MV-4-11 (cell line): ENCODE results near the gene RHOJ.

Experiments used
- DNase-seq: peaks from one replicate; lab custom pipeline; 2025; lab: John Stamatoyannopoulos, UW

Gene RHOJ

GRCh38 chr14:63205866-63206265 is 1.6 kb downstream of the RHOJ start:
- DNase-seq, result no peak

GRCh38 chr14:63209160-63209559 is 4.9 kb downstream of the RHOJ start:
- no peak for DNase-seq

GRCh38 chr14:63210812-63211211 is 6.6 kb downstream of the RHOJ start:
- no peak for DNase-seq

- no peak for DNase-seq
These were observed 8.0 kb downstream of the RHOJ start for GRCh38 chr14:63212209-63212608.

DNA sequence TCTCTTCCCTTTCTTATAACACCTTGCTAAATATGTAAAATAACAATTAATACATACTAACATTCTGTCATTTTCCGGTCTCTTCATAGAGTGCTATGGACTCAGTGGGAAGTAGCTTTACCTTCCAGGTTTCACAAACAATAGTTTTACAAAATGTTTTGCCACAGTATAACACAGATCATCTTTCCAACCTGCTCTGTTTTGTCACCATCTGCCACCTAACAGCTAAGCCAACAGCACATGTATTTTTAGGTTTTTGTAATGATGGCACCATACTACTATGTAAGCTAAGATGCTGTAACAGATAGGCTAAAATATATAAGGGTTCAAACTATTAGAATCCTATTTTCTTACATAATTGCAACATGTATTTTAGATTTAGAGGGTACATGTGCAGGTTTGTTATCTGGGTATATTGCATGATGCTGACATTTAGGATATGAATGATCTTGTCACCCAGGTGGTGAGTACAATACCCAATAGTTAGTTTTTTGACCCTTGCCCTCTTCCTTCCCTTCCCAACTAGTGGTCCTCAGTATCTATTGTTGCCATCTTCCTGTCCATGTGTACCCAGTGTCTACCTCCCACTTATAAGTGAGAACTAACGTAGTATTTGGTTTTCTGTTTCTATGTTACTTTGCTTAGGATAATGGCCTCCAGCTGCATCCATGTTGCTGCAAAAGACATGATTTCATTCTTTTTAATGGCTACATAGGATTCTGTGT is 8.7 kb downstream of the RHOJ start:
- no peak for DNase-seq

DNA sequence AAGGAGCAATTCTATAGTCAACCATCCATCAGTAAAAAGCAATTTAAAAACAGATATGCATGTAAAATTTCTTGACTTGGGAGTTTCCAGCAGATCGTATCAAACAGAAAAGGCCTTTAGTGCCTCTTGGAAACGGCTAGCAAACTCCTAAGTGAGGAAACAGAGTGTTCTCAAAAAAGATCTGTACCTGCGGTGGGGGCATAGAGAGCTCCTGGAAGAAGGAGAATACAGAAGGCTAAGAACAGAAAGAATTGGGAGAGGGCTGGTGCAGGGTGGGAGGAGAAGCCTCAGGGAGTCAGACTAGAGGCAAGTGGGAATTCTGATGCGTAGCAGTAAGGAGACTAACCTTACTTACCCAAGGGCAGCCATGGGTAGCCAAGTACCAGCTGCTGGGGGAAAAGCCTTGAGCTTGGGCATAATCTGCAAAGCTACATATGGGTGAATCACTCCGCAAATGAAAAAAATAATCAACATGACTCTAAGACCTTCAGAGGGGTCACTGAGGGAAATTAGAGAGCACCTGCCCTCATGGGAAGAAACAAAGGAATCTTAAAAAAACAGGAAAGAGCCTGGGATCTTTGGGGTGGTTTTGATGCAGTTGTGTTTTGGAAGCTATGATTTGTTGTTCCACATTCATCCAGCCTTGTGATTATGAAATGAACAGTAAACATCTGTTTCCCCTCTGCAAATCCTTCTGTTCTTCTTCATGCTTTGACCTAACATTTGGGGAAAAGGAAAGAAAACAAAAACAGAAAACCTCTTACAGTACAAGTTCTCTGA is 10.4 kb downstream of the RHOJ start:
- no peak for DNase-seq

DNA sequence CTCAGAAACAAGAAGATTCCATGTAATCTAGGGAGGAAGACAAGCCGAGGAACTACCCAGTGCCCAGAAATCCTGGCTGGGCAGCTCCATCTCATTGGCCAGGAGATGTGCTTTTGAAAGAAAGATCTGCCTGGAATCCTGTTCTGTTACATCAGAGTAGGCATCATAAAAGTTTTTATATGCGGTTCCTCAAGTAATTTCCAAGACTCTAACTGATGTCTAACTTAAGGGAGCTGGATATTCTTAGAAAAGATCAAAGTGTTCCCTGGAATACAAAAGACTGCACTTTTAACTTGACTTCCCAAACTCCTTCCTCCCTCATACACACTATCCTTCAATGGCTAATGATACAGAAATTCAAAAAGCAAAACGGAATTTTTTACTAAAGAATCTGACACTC is 16.3 kb downstream of the RHOJ start:
- DNase-seq, result no peak

- no peak for DNase-seq
These were observed 19.4 kb downstream of the RHOJ start for GRCh38 chr14:63223596-63223995.

DNA sequence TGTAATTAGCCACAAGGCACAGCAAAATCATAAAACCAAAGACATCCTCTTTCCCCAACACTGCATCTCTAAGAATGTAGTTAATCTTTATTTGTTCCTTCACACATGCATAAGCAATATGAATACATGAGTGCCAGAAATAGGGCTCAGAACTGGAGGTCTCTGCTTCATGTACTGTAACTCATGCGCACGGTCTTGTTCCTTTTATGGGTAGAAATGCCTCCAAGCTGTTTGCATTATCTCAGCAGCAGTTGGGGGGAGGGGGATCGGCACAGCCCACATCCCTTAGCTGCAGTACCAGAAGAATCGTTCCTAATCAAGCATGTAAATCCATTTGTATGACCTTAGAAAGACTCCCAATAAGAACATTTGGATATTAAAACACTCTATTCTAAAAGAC is 20.0 kb downstream of the RHOJ start:
- DNase-seq, result no peak

DNA sequence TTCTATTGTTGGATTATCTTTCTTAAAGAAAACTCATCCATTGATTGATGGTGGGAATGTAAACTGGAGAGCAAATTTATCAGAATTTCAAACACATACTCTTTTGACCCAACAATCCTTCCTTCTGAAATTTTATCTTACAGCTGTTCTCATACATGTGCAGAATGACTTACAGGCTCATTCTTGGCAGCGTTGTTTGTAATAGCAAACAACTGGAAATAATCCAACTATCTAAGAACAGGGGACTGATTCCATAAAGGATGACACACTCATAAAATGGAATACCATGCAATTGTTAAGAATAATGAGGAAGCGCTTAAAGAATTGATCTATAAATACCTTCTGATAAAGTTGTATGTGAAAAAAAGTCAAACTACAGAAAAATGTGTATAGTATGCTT is 24.0 kb downstream of the RHOJ start:
- no peak for DNase-seq

GRCh38 chr14:63229330-63230059 is 25.3 kb downstream of the RHOJ start:
- DNase-seq, result no peak

GRCh38 chr14:63231766-63232165 is 27.5 kb downstream of the RHOJ start:
- no peak for DNase-seq

DNA sequence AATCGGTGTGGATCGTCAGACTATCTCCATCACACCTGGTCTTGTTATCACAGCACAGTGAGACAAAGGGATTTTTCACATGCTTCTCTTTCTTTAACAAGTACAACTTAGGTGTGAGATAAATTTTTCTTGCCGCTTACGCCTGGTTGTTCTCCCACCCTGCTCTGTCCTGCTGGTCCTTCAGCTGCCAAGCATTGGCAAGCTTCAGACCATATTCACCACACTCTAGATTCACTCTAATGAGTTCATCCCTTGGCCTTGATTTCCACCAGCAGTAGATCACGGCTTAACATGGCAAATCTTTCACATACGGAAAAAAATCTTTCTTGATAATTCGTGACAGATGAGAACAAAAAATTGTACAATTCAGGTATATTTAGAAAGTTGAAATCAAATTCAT is 33.5 kb downstream of the RHOJ start:
- no peak for DNase-seq

GRCh38 chr14:63240221-63240620 is 36.0 kb downstream of the RHOJ start:
- no peak for DNase-seq

GRCh38 chr14:63241096-63241495 is 36.9 kb downstream of the RHOJ start:
- no peak for DNase-seq

DNA sequence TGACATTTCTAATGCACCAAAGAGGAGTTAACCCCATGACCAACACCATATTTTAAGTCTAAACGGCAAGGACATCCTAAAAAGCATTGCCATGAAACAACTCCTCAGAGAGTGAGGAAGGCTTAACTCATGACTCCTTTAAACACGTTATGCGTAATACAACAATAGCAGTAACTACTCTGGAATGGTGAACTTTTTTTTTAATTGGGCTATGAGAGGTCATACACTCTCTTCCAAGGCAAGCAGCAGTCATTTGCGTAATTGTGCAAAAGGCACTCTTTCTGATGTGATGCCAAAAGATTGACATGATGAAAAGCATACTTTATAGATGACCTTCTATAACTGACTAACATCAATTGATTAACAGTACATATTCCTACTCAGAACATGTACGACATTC is 39.4 kb downstream of the RHOJ start:
- no peak for DNase-seq

DNA sequence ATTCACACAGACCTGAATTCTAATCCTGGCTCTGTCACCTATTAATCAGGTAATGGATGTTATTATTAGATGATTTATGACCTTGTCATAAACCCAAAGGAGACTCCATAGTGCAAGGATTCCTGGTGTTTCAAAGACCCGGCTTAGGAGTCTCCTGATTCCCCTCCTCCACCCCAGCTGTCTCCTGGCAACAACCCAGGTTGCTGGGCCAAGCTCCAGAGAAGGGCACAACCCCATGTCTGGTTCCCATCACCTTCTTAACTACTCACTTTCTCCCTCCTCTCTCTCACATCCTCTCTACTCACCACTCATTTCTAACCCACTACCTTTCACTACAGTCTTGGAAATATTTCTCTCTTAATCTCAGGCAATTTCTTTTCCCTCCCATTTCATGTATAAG is 41.6 kb downstream of the RHOJ start:
- DNase-seq, result no peak

GRCh38 chr14:63248211-63248610 is 44.0 kb downstream of the RHOJ start:
- no peak for DNase-seq

GRCh38 chr14:63249092-63249491 is 44.8 kb downstream of the RHOJ start:
- no peak for DNase-seq

DNA sequence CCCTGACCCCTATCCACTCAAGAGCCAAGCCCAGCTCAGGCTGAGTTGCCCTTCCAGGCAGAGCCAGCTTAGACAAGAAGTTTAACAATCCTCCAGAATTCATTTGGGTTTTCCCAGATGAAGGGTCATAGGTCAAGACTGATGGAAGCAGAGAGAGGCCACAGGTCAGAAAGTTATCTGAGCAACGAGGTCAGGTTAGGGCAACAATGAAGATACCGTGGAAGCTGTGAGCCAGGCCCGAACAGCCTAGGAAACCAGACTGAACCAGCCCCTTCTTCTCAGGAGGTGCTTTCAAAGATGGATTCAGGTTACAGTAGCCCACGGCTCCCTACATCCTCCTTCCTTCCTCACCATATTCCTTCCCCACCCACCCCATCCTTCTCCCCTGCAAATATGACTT is 53.1 kb downstream of the RHOJ start:
- DNase-seq, result no peak

DNA sequence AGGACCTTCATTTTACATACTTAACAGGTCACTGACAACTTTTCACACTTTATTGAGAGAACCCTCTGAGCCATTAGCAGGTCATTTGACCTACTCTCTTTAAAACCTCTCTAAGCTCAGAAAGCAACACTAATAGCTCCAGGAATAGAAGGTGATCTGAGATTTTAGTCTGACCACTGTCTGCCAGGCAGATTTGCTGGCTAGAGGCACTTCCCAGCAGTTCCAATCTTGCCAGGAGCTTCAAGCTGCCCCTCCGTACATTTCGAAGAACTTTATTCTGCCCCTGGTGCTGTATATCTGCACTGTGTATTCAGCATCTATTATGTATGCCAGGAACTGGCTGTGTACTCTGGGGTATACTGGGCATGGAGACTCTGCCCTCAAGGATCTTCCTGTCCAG is 58.2 kb downstream of the RHOJ start:
- no peak for DNase-seq

- DNase-seq, result no peak
These were observed 61.9 kb downstream of the RHOJ start for GRCh38 chr14:63266106-63266505.

GRCh38 chr14:63267171-63267570 is 62.9 kb downstream of the RHOJ start:
- DNase-seq, result no peak
